Astrocyte (in vitro differentiated cells and primary cell): ENCODE measurements around the gene ZBTB7C.

ENCODE experiments used
- CTCF ChIP-seq: IDR thresholded peaks from 2 replicates; pipeline ENCODE4 v1.5.1; 2011; ENCODE audit warnings: low read depth, mild to moderate bottlenecking, inconsistent platforms, low read length, moderate library complexity; ENCODE audit not compliant: insufficient read depth
- EZH2 ChIP-seq: IDR thresholded peaks from 2 replicates; pipeline ENCODE4 v1.6.1; 2012; ENCODE audit warnings: mild to moderate bottlenecking, low read length, inconsistent platforms; ENCODE audit not compliant: insufficient read depth

- TF ChIP-seq EZH2 (no peak), CTCF (no peak)
Measured at GRCh38 chr18:48252525-48252924, 156.7 kb downstream of the ZBTB7C start.
